Measurements from ENCODE around the gene ALOX5AP.
A peak's percentile ranks its signal among the peaks of the same experiment; 100 is the strongest.

ALOX5AP gene

DNA sequence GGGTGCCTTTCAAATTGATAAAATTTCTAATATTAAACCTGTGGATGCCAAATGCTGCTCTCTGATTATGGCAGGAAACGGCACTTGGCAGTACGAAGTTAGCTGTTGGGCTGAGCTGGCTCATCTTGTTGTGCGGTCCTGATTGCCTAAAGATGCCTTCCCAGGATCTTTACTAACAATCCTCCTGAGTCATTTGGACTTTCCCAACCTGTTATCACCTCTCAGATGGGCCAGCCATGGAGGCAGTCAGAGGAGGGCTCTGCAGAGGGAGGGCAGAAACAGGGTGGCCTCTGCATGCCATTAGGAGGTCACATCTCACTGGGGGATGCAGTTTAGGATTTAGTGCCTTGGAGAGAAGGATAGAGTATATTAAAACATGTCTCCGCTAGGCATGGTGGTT is 27.3 kb downstream of the ALOX5AP start:
- DNase-seq, result no peak

DNA sequence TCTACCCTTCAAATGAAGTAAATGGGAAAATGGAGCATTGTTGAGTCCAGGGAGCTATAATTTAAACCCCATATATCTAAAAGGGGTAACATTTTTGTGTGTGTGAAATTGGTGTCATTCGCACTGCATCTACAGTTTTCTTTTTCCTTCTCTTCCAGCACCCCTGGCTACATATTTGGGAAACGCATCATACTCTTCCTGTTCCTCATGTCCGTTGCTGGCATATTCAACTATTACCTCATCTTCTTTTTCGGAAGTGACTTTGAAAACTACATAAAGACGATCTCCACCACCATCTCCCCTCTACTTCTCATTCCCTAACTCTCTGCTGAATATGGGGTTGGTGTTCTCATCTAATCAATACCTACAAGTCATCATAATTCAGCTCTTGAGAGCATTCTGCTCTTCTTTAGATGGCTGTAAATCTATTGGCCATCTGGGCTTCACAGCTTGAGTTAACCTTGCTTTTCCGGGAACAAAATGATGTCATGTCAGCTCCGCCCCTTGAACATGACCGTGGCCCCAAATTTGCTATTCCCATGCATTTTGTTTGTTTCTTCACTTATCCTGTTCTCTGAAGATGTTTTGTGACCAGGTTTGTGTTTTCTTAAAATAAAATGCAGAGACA is 28.6 kb downstream of the ALOX5AP start:
- peak in 1 of 2 donors; percentile 18 for DNase-seq

GRCh38 chr13:30766231-30766630 is 30.9 kb downstream of the ALOX5AP start:
- DNase-seq, result no peak

DNA sequence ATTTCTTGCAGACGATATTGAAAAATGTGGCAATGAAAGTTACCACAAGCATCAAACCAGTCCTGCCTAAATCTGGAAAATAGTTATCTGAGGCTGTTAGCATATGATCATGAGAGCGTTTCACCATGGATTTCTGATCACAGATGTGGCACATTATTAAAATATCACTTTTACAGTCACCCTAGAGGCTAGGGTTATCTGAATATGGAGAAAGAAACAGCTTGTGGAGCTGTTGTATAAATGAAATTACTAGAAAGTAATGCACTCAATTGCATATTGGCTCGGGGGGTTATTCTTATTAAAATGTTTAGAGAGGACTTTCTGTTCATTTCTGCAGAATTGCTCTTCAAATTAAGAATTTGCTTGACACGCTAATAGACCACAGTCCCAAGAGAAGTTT is 35.6 kb downstream of the ALOX5AP start:
- DNase-seq, result no peak

DNA sequence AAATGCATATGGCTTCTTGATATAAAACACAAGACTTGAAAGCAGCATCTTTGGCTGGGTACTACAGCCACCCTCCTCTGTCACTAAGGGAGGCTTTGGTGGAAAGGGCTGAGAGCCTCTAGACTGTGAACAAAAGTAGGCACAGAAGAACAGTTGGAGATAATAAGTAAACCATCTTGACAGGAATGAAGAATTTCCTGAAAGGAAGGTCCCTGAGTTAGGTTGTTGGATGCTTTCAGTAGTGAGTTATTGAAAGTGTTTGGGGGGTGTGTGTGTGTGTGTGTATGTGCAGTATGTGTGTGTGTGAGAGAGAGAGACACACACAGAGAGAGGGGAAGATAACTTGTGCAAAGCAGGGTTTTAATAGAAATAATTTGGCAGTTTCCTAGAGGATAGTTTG is 38.2 kb downstream of the ALOX5AP start:
- no peak for DNase-seq

- no peak for DNase-seq
Observed at GRCh38 chr13:30774214-30774730, 38.9 kb downstream of the ALOX5AP start.

- peak; percentile 35 to 67 for DNase-seq
Observed at GRCh38 chr13:30776661-30777060, 41.3 kb downstream of the ALOX5AP start.

- DNase-seq, result no peak
Observed at GRCh38 chr13:30779016-30779415, 43.7 kb downstream of the ALOX5AP start.

GRCh38 chr13:30779608-30780007 is 44.3 kb downstream of the ALOX5AP start:
- peak; percentile 31 to 59 for DNase-seq

DNA sequence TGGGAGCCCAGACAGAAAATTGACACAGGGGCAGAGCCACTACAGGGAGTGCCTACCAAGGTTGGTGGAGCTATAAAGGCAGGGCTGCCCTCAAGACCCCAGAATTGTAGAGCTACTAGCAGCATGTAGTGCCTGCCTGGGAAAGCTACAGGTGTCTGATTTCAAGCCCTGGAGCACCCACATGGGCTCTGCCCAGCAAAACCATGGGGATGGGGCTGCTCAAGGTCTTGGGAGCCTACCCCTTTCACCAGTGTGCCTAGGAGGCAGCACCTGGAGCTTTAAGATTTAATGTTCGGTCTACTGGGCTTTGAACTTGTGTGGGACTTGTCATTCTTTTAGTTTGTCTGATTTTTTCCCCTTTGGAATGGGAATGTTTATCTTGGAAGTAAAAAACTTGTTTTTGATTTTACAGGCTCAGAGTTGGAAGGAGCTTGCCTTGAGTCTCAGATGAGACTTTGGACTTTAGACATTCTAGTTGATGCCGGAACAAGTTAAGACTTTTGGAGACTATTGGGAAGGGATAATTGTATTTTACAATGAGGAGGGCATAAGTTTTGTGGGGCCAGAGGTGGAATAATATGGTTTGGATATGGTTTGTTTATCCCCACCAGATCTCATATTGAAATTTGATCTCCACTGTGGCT is 45.1 kb downstream of the ALOX5AP start:
- DNase-seq, result no peak

- peak; percentile 99 to 100 for DNase-seq
Observed at GRCh38 chr13:30785191-30785850, 50.0 kb downstream of the ALOX5AP start.

DNA sequence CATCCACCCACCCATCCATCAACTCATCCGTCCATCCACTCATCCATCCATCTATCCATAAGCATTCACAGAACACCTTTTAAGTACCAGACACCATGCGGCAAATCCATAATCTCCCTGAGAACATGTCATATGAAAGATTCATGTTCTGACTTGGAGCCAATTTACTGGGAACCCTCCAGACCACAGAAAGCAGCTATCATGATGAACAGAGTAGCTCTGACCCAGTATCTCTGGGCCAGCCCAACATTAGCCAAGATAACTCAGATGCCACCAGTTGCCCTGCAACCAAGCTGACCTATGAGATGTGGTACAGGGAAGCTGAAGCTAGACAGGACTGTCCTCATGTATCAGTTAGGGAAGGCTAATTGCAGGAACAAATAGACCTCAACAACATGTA is 51.3 kb downstream of the ALOX5AP start:
- DNase-seq, result no peak

GRCh38 chr13:30787738-30788525 is 52.6 kb downstream of the ALOX5AP start:
- peak; percentile 76 to 91 for DNase-seq

DNA sequence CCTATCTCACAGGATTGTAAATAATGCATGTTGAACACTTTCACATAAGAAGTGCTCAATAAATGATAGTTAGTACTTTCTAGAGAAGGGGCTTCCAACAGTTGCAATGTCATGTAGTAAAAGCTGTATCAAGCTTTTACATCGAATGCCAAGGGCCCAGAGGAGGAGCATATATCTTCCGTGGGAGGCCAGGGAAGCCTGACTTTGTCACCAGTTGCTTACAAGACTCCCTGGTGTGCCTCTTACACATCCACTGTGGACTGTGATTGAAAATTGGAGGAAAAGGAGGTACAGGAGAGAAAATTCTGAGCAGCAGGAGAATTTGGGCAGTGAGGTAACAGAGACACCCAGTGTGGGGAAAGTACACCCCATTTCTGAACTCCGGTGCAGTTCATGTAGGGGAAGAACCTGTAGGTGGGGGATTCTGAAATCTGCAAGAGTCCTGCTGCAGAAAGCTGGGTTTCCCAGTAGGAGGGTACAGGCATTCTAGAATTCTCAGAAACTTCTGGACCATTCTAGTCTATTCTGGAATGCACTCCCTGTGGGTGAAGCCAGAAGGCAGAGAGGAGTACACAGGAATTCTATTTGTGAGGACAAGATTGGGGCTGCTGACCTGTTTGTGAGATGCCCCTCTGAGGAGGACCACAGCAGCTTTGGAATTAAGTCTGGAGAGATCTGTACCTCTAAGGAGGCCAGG is 54.0 kb downstream of the ALOX5AP start:
- peak; percentile 42 to 66 for DNase-seq

GRCh38 chr13:30790592-30790991 is 55.2 kb downstream of the ALOX5AP start:
- DNase-seq, result no peak

DNA sequence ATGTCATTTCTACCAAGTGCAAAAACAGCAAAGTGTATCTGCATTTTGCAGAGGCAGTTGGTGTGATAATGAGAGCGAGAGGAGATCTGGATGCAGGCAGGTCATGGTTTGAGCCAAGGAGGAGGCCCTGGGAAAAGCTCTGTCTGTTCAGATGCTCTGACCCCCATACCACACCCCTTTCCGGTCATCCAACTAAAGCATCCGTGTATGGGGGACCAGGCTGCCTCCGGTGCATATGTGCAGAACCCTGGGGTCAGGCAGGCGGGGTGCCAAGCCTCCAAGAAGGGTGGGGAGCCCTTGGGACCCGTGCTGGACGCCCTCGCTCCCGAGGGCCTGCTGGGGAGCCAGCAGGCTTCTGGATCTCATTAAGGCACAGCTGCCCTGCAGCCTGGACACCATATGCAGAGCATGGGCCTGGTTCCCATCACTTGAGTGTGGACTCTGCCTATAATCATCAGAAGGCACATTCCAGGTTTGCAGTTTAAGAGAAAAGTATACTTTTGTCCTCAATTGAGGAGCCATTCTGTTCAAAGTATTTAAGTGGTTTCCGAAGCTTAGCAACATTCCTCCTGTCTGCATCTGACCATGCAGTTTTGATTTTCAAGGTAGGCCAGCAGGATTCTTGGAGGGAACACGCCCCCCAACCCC is 56.1 kb downstream of the ALOX5AP start:
- DNase-seq, result no peak

GRCh38 chr13:30792285-30793000 is 57.1 kb downstream of the ALOX5AP start:
- peak; percentile 66 to 90 for DNase-seq

- peak in 1 of 2 donors; percentile 45 for DNase-seq
Observed at GRCh38 chr13:30796132-30796572, 60.8 kb downstream of the ALOX5AP start.

DNA sequence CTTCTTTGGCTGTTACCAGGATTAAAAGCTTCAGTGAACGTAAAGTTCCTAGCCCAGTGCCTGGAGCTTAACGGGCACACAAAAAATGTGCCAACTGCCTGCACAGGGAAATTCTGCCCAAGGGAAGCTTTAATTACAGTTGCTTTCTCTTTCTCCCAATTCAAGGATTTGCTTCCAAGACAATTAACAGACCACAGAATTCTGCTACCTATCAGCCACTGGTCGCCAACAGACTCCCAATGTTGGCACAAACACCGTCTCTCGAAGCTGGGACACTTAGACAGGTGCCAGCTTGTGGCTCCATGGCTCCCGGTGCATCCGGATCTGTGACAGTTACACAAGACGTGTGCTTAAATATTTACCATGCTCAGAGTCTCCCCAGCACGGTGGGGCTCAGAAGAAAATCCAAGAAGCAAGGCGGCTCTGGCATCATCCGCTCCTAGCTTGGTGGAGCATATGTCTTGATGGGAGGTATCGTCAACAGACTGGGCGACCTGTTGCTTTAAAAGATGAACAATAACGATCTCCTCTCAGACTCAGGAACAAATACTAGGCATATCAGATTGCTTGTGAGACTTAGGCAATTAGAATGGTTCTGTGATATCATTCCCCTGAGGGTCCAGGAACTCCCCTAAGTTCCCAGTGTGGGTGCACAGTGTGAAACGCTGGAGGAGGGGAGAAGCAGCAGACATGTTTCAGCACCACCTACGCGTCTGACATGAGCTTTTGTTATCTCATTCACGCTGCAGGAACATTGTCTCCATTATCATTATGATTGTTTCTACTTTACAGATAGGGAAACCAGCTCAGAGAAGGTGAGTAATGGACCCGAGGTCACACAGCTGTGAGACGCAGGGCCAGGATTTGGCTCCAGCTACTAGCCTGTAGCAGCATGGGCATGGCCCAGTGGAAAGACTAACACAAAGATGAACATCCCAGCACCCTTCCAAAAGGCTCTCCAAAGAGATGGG is 61.6 kb downstream of the ALOX5AP start:
- DNase-seq, result peak in 1 of 2 donors; percentile 52
